Measurements from ENCODE around the gene BEAN1.

The BEAN1 gene

DNA sequence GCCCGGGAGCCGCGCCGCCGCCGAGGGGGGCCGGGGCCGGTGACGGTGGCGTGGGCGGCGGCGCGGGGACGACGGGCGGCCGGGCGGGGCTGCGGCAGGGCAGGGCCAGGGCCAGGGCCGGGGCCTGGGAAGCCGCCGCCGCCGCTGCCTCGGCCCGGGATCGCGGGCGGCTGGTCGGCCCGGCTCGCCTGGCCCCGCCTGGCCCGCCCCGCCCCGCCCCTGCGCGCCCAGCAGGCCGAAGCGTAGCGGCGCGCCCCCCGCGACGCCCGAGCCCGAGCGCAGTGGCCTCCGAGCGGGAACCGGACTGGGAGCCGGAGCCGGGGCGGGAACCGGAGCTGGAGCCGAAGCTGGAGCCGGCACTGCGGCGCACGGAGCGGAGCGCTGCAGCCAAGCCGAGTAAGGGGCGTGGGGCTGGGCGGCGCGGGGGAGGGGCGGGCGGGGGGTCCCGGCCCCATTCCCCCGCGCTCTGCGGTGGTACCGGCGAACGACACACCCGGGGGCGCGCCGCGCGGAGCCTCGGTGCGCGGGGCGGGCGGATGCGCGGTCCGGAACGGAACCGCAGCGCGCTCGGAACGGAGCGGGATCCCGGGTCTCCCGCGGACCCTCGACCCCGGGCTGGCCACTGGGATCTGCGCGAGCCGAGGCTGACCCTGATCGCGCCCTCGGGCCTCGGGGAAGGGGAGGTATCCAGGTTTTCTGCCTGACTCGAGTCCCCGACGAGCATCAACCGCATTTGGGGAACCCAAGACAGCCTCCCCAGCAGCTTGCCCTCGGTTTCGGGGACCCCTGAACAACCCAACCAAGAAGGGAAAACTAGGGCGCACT lies at the start of gene BEAN1:
Gene BEAN1 (plus strand): TSS at position 260 of the 825 bp plus-strand sequence. CDS start 10,382 bp downstream, outside the sequence.
- no peak for DNase-seq

- DNase-seq: no peak
Measured at GRCh38 chr16:66377324-66377723, 49.8 kb upstream of the BEAN1 start.

DNA sequence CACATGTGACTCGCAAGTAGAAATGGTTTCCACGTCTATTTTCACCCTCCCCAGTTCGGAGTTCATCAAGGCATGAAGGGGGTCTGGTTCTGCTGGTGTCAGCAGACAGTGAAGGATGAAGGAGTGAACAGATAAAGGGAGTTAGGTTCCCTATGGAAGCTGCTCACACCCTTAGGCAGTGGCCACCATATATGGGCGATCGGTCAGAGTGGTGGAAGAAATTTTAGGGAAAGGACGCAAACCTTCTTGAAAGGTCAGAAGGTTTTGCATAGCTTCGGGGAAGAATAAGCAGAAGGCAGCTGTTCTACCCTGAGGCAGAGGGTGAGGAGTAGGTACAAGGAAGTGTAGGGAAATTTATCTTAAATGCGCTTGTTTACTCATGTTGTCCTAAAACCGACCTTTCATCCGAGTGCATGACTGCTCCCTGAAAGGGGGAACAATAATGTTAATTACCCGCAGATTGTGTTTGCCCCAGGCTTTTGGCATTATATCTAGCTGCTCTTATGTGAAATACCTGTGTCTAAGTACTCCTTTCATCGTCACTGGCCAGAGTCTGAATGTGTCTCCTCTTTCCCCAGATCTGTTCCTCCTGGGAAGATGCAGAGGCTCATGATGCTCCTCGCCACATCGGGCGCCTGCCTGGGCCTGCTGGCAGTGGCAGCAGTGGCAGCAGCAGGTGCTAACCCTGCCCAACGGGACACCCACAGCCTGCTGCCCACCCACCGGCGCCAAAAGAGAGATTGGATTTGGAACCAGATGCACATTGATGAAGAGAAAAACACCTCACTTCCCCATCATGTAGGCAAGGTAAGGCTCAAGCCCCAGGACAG lies 48.1 kb upstream of the BEAN1 start:
- no peak for DNase-seq

- DNase-seq: no peak
Measured at GRCh38 chr16:66379571-66379941, 47.5 kb upstream of the BEAN1 start.

- DNase-seq: no peak
Measured at GRCh38 chr16:66380421-66380820, 46.7 kb upstream of the BEAN1 start.

GRCh38 chr16:66381585-66382170 lies 45.4 kb upstream of the BEAN1 start:
- no peak for DNase-seq

GRCh38 chr16:66382171-66382965 lies 44.7 kb upstream of the BEAN1 start:
- DNase-seq: no peak

- DNase-seq: no peak
Measured at GRCh38 chr16:66382966-66383299, 44.2 kb upstream of the BEAN1 start.

DNA sequence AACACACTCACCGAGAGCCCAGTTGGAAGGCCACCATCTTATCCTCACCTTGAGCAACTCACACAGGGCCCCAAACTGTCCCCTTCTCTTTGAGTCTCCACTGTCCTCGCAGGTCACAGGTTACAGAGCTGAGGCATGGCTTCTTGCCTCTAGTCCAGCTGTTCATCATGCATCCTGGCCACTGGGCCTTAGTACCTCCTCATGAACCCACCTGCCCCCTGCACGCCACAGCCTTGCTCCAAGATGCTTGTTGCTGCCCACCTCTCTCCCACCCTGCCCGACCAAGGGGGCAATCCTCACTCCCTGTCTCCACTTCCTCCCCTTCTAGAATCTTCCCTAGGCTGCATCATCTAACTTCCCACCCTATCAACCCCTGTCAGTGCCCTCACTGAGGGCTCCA lies 43.5 kb upstream of the BEAN1 start:
- DNase-seq: no peak

DNA sequence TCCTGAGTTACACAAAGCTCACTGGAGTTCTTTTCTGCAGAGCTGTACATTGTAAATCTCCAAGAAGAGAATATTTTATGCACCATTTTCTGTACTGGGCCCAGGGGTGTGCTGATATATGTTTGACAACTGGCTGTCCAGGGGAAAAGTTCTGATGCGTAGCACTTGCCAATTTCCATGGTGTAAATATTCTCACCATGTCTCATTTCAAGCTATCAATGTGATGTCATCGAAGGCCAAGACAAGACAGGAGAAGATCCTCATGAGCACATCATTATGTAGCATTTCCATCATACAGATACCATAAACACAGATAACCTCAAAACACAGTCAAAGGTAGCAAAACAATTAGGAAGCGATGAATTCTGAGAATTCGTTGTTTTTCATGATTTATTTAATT lies 41.7 kb upstream of the BEAN1 start:
- DNase-seq: no peak

GRCh38 chr16:66386629-66387622 lies 40.2 kb upstream of the BEAN1 start:
- DNase-seq: no peak

- no peak for DNase-seq
Measured at GRCh38 chr16:66387817-66388332, 39.2 kb upstream of the BEAN1 start.

GRCh38 chr16:66388350-66389139 lies 38.5 kb upstream of the BEAN1 start:
- DNase-seq: no peak

DNA sequence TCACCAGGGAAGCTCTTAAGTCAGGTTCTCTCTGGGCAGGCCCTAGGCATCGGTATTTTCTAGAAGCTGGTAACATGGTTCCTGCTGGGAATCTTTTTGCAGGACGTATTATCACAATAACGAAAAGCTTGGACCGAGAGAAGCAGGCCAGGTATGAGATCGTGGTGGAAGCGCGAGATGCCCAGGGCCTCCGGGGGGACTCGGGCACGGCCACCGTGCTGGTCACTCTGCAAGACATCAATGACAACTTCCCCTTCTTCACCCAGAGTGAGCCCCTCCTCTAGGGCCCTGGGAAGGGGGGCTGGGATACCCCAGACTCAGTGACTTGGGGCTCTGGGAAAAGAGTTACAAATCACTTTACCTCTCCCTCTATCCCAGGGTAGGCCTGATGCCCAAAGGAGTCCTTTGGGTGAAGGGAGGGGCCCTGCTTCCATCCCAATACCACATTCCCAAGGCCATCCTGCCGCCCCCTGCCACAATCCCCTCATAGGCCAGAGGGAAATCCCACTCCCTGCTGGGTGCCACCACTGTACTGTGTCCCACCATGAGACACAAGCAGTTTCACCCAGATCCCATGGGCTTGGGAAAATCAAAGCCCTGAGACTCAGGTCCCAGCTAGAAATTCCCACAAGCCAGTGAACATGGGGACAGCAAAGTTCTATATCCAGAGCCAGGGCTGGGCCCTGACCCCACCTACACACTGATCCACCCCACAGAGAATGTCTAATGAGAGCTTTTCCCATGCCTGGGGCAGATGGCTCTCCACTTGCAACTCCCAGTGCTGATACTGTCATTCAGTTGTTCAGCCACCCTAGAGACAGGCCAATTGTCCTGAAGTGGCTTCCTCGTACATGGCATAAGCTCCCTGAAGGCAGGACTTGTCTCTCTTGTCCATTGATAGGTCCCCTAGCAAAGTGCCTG lies 37.6 kb upstream of the BEAN1 start:
- DNase-seq: no peak

GRCh38 chr16:66390346-66391108 lies 36.6 kb upstream of the BEAN1 start:
- no peak for DNase-seq

GRCh38 chr16:66391726-66392670 lies 35.1 kb upstream of the BEAN1 start:
- DNase-seq: no peak

GRCh38 chr16:66395806-66396555 lies 31.1 kb upstream of the BEAN1 start:
- DNase-seq: no peak
